ENCODE results near the gene SYCN.

GRCh38 chr19:39190768-39191167 is 13.3 kb downstream of the SYCN start:
- no peak for TF ChIP-seq POLR2A (IDR thresholded peaks at IDR 0.05; ENCODE audit: low read depth, low read length)
- TF ChIP-seq POLR2AphosphoS5 (IDR thresholded peaks at IDR 0.05; ENCODE audit: low read depth, low read length), result no peak
- no peak for TF ChIP-seq TAF1 (IDR thresholded peaks at IDR 0.05; ENCODE audit: low read depth, low read length)
- TF ChIP-seq SPI1 (IDR thresholded peaks at IDR 0.05; ENCODE audit: low read depth, low read length), result no peak
- no peak for TF ChIP-seq POU2F2 (IDR thresholded peaks at IDR 0.05; ENCODE audit: low read depth, low read length)

Measured in GM12891 (cell line).